ENCODE measurements around the gene DMRT3. TPM values are rescaled to one million over a fixed set of nuclear protein-coding genes. Genes with fewer than 3 reads are reported as not detected.

The DMRT3 gene
- total RNA-seq, 4 donors from 2014 or later = 0.42 TPM; not detected in 3

- DNase-seq (ENCODE audit: low spot score in 2 of 2) = no peak
- Histone ChIP-seq H3K4me3 (no peak overlapping the region), H3K27me3 (peaks cover 99% of the 10 kb centered on the region), H3K9me3 (no peaks in the 10 kb centered on the region), H3K36me3 (no peaks in the 10 kb centered on the region), H3K4me1 (peaks cover 49% of the 10 kb centered on the region), H3K27ac (no peak overlapping the region)
- TF ChIP-seq EP300 (IDR thresholded peaks at IDR 0.05) = no peak
- TF ChIP-seq CTCF (IDR thresholded peaks at IDR 0.05) = no peak
- no peak for TF ChIP-seq POLR2A (IDR thresholded peaks at IDR 0.05)
- no peak for TF ChIP-seq POLR2AphosphoS5 (IDR thresholded peaks at IDR 0.05)
- WGBS = 64% methylated on average over 24 of the region's 24 CpGs
Observed at GRCh38 chr9:974996-975739, 1.3 kb upstream of the DMRT3 start.

GRCh38 chr9:975740-976257 is 656 bp upstream of the DMRT3 start:
- Histone ChIP-seq H3K4me1 (peaks cover 43% of the 10 kb centered on the region), H3K9me3 (no peaks in the 10 kb centered on the region), H3K4me3 (peak overlapping the region; percentile 52), H3K36me3 (no peaks in the 10 kb centered on the region), H3K27ac (no peak overlapping the region), H3K27me3 (peaks cover 97% of the 10 kb centered on the region)
- TF ChIP-seq CTCF (IDR thresholded peaks at IDR 0.05) = no peak
- no peak for TF ChIP-seq EP300 (IDR thresholded peaks at IDR 0.05)
- TF ChIP-seq POLR2A (IDR thresholded peaks at IDR 0.05) = no peak
- no peak for TF ChIP-seq POLR2AphosphoS5 (IDR thresholded peaks at IDR 0.05)
- no peak for DNase-seq (ENCODE audit: low spot score in 2 of 2)
- 34% methylated on average over 23 of the region's 23 CpGs for WGBS

GRCh38 chr9:976943-977837 is 735 bp downstream of the DMRT3 start:
- no peak for DNase-seq (ENCODE audit: low spot score in 2 of 2)
- WGBS = 11% methylated on average over 29 of the region's 92 CpGs
- no peak for TF ChIP-seq CTCF (IDR thresholded peaks at IDR 0.05)
- no peak for TF ChIP-seq POLR2A (IDR thresholded peaks at IDR 0.05)
- no peak for TF ChIP-seq EP300 (IDR thresholded peaks at IDR 0.05)
- TF ChIP-seq POLR2AphosphoS5 (IDR thresholded peaks at IDR 0.05) = no peak
- Histone ChIP-seq H3K4me1 (peaks cover 32% of the 10 kb centered on the region), H3K36me3 (no peaks in the 10 kb centered on the region), H3K27ac (peak overlapping the region; percentile 38), H3K27me3 (peaks cover 97% of the 10 kb centered on the region), H3K9me3 (no peaks in the 10 kb centered on the region), H3K4me3 (peak overlapping the region; percentile 52)

GRCh38 chr9:977838-978830 is 1.7 kb downstream of the DMRT3 start:
- Histone ChIP-seq H3K27ac (no peak overlapping the region), H3K36me3 (no peaks in the 10 kb centered on the region), H3K27me3 (peaks cover 97% of the 10 kb centered on the region), H3K4me3 (peak overlapping the region; percentile 52), H3K9me3 (no peaks in the 10 kb centered on the region), H3K4me1 (peaks cover 22% of the 10 kb centered on the region)
- 70% methylated on average over 19 of the region's 19 CpGs for WGBS
- TF ChIP-seq EP300 (IDR thresholded peaks at IDR 0.05) (no peak), POLR2A (IDR thresholded peaks at IDR 0.05) (no peak), POLR2AphosphoS5 (IDR thresholded peaks at IDR 0.05) (no peak), CTCF (IDR thresholded peaks at IDR 0.05) (no peak)
- no peak for DNase-seq (ENCODE audit: low spot score in 2 of 2)
